T-cell (primary cell): ENCODE data around the gene TK2. TPM values are rescaled to one million over a fixed set of nuclear protein-coding genes. Genes with fewer than 3 reads are reported as not detected.
"Not testable (repeated sequence)": the region's sequence is repeated elsewhere in the genome, so short reads cannot be mapped to it uniquely, and the experiment has no call there.

ENCODE experiments used
- ATAC-seq, 4 experiments: fragments of 200-7000 bp in 3 of 4; fragments of 150-1000 bp in 1 of 4; cut with Tn5 transposase; replicated peaks in 1 of 4; 1 replicate in 3 of 4; 2 replicates in 1 of 4; pipeline ENCODE4 v1.10.0; 2021; ENCODE audit warnings: moderate library complexity in 3 of 4, mild to moderate bottlenecking in 2 of 4, moderate number of reproducible peaks in 1 of 4
- CTCF ChIA-PET, 2 donors: fragments of 300-600 bp; sonication (Branson Sonifier 250); formaldehyde crosslinking; loops; one replicate each; lab custom pipeline; 2022; ENCODE audit warnings: antibody characterized with exemption in 2 of 2; lab: Charles Lee
- POLR2A ChIA-PET, 2 donors: fragments of 300-600 bp; sonication (Branson Sonifier 250); formaldehyde crosslinking; loops; one replicate each; lab custom pipeline; 2022; ENCODE audit warnings: antibody characterized with exemption in 2 of 2; lab: Charles Lee
- DNase-seq, 35 experiments: peaks; one replicate each; pipeline versions ENCODE4 v3.0.0 to v3.0.0-alpha.2; 2013 to 2023
- H3K27ac ChIP-seq: one replicate; pipeline ENCODE4 v1.5.1; 2013; ENCODE audit warnings: low read length
- H3K27me3 ChIP-seq, 2 experiments: replicated peaks in 1 of 2; 1 replicate in 1 of 2; 2 replicates in 1 of 2; pipeline versions ENCODE4 v1.6.1 to v1.7.0; 2013; ENCODE audit warnings: low read length in 1 of 2, mixed read lengths in 1 of 2; ENCODE audit not compliant: control insufficient read depth in 2 of 2, insufficient read depth in 2 of 2; ENCODE audit errors: extremely low read depth in 1 of 2
- H3K36me3 ChIP-seq, 2 donors: 1 replicate in 1 of 2; 2 replicates in 1 of 2; pipeline versions ENCODE4 v1.6.1 to v1.7.0; 2013; ENCODE audit warnings: low read length in 1 of 2; ENCODE audit not compliant: control insufficient read depth in 2 of 2, insufficient read depth in 1 of 2; ENCODE audit errors: extremely low read depth in 1 of 2
- H3K4me1 ChIP-seq, 2 experiments: 1 replicate in 1 of 2; 2 replicates in 1 of 2; pipeline versions ENCODE4 v1.6.1 to v1.7.0; 2013; ENCODE audit warnings: low read length in 2 of 2, mixed read lengths in 1 of 2; ENCODE audit not compliant: insufficient read depth in 2 of 2, control insufficient read depth in 1 of 2; ENCODE audit errors: extremely low read depth in 1 of 2
- H3K4me3 ChIP-seq, 2 donors: 1 replicate in 1 of 2; 2 replicates in 1 of 2; pipeline versions ENCODE4 v1.5.1 to v1.7.0; 2013; ENCODE audit warnings: mild to moderate bottlenecking in 2 of 2, low read length in 1 of 2, moderate library complexity in 1 of 2; ENCODE audit not compliant: control insufficient read depth in 1 of 2; ENCODE audit errors: extremely low read depth in 1 of 2
- H3K9me3 ChIP-seq: 2 replicates; pipeline ENCODE4 v1.7.0; 2013
- H3K27ac Mint-ChIP-seq, 2 donors: one replicate each; pipeline ENCODE4 v1.8.0; 2020 to 2021; ENCODE audit warnings: mild to moderate bottlenecking in 2 of 2, mixed read lengths in 2 of 2
- H3K27me3 Mint-ChIP-seq, 2 donors: one replicate each; pipeline ENCODE4 v1.8.0; 2021 to 2022; ENCODE audit warnings: mixed read lengths in 2 of 2
- H3K36me3 Mint-ChIP-seq: one replicate; pipeline ENCODE4 v1.8.0; 2021; ENCODE audit warnings: mixed read lengths
- H3K4me1 Mint-ChIP-seq, 3 donors: one replicate each; pipeline ENCODE4 v1.8.0; 2020 to 2022; ENCODE audit warnings: mixed read lengths in 3 of 3, mild to moderate bottlenecking in 1 of 3
- H3K4me3 Mint-ChIP-seq, 3 donors: one replicate each; pipeline ENCODE4 v1.8.0; 2020 to 2022; ENCODE audit warnings: mild to moderate bottlenecking in 3 of 3, mixed read lengths in 3 of 3, moderate library complexity in 3 of 3
- H3K9me3 Mint-ChIP-seq, 3 donors: one replicate each; pipeline ENCODE4 v1.8.0; 2020 to 2022; ENCODE audit warnings: mixed read lengths in 3 of 3
- WGBS: methylation state at CpG from one replicate; pipeline ENCODE4 v1.1.5; 2013; ENCODE audit warnings: missing lambda C conversion rate; ENCODE audit not compliant: insufficient coverage; 5-methylcytosine and 5-hydroxymethylcytosine counted together
- total RNA-seq, 35 experiments: library from RNA in 6 of 35; stranded (reverse) in 6 of 35; fragments of 120-200 nt in 1 of 35; gene quantifications; one replicate each; pipeline versions ENCODE4 v1.2.1 to v1.2.4 and lab custom pipeline; 2013 to 2026

TK2 gene
- 10 to 100 TPM in 2 of 5 donors, 1 to 10 TPM in 3; 4.6 to 10.8 (median 8.4) TPM for total RNA-seq
- total RNA-seq (2013), result 11.1 TPM
- 3.0 to 20.3 (median 10.4) reads per million in 29 experiments for total RNA-seq (lab: John Stamatoyannopoulos, UW)

DNA sequence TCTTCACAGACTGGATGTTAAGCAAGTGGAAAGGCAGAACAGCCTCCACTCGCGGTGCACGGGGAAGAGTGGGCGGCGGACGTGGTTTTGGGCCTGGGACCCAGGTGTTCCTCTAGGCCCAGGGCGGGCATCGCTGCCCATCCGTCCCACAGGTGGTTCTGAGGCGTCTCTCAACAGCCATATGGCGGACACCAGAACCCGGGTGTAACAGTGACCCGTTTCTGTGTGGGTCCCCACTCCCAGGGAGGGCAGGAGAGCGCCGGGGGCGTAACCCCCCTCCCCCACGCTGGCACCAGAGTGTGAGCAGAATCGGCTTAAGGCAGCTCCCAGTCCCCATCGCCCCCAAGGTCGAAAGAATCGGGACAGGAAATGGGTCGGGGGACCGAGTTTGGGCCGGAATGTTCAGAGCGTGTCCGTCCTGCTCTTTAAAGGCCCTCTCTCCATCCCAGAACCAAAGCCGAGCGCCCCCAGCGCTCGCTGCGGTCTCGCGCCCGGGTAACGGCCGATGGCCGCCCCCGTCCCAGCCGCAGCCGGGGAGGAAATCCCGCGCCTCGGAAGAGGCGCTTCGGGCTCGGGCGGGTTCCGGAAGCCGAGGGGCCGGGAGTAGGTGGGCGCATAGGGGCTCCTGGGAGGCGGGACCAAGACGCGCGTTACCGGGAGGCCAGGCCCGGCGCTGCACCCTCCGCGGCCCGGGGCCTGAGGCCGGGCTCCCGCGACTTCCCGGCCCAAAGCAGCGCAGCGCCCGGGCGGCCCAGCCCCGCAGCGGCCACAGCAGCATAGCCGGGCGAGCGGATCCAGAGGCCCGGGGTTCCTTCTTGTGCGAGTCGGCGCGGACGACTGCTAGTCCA, at the start of gene TK2:
TSS of gene TK2 (minus strand) at position 839 of the 848 bp plus-strand sequence. CDS start at position 778, 61 bp downstream.
- Mint-ChIP-seq H3K27ac (peak within 1 kb of the TSS; percentile 94), H3K4me3 (peak within 1 kb of the TSS; percentile 78 to 94 (median 91)), H3K27me3 (no peaks in the 10 kb centered on the region), H3K4me1 (peaks cover 56 to 67% (median 63%) of the 10 kb centered on the region in 3 donors), H3K36me3 (peaks cover 4% of the 10 kb centered on the region), H3K9me3 (no peaks in the 10 kb centered on the region)
- POLR2A ChIA-PET, result no interaction called here
- Histone ChIP-seq H3K4me3 (peak within 1 kb of the TSS; percentile 56 to 71), H3K36me3 (no peaks in the 10 kb centered on the region), H3K27me3 (no peaks in the 10 kb centered on the region), H3K27ac (peak within 1 kb of the TSS; percentile 91), H3K9me3 (no peaks in the 10 kb centered on the region), H3K4me1 (peaks cover 30 to 53% of the 10 kb centered on the region in 2 experiments)
- 2% methylated on average over 80 of the region's 80 CpGs for WGBS
- ATAC-seq, result peak; percentile 18 to 22 (median 21)
- peak in 33 of 35 experiments; percentile 8 to 64 (median 33) for DNase-seq
- CTCF ChIA-PET, result interaction anchor here in 1 of 2 donors (1.2 kb wide), 1 partner anchor 29 kb away, joined by 4 read pairs; no protein-coding TSS in a partner anchor

- CTCF ChIA-PET, result interaction anchor here in 1 of 2 donors (1.1 to 1.6 kb wide), 4 partner anchors 8 to 36 kb away, joined by 3 to 6 read pairs (median 4); no protein-coding TSS in a partner anchor
- H3K4me3 Mint-ChIP-seq, result no peak overlapping the region
- no peaks in the 10 kb centered on the region for H3K36me3 ChIP-seq
- H3K27ac ChIP-seq, result no peak overlapping the region
- no peaks in the 10 kb centered on the region for H3K27me3 Mint-ChIP-seq
- POLR2A ChIA-PET, result no interaction called here
- ATAC-seq (peak in 3 of 4 experiments; percentile 31 to 61 (median 45)), DNase-seq (no peak)
- peak overlapping the region; percentile 74 to 82 for H3K27ac Mint-ChIP-seq
- H3K9me3 ChIP-seq, result no peaks in the 10 kb centered on the region
- peaks cover 0 to 4% (median 0%) of the 10 kb centered on the region in 3 donors for H3K9me3 Mint-ChIP-seq
- peaks cover 0 to 9% of the 10 kb centered on the region in 2 experiments for H3K4me1 ChIP-seq
- H3K36me3 Mint-ChIP-seq, result no peaks in the 10 kb centered on the region
- WGBS, result no CpG with 5 or more reads among the region's 3 CpGs
- H3K4me3 ChIP-seq, result no peak overlapping the region
- H3K27me3 ChIP-seq, result no peaks in the 10 kb centered on the region
- peaks cover 31 to 43% (median 39%) of the 10 kb centered on the region in 3 donors for H3K4me1 Mint-ChIP-seq
These were observed 48.2 kb upstream of the TK2 start for GRCh38 chr16:66598111-66598510.

GRCh38 chr16:66596986-66597848, 47.3 kb upstream of the TK2 start:
- Histone ChIP-seq H3K4me1 (peaks cover 0 to 8% of the 10 kb centered on the region in 2 experiments), H3K36me3 (no peaks in the 10 kb centered on the region), H3K9me3 (no peaks in the 10 kb centered on the region), H3K27ac (no peak overlapping the region), H3K27me3 (no peaks in the 10 kb centered on the region), H3K4me3 (no peak overlapping the region)
- peak in 3 of 4 experiments; percentile 38 to 61 (median 49) for ATAC-seq
- peak overlapping the region; percentile 78 to 91 for H3K27ac Mint-ChIP-seq
- peaks cover 0 to 4% (median 0%) of the 10 kb centered on the region in 3 donors for H3K9me3 Mint-ChIP-seq
- H3K4me1 Mint-ChIP-seq, result peaks cover 27 to 36% (median 36%) of the 10 kb centered on the region in 3 donors
- H3K36me3 Mint-ChIP-seq, result no peaks in the 10 kb centered on the region
- WGBS, result no CpG with 5 or more reads among the region's 5 CpGs
- H3K27me3 Mint-ChIP-seq, result no peaks in the 10 kb centered on the region
- CTCF ChIA-PET, result interaction anchor here (0.6 to 1.5 kb wide), 3 partner anchors 11 to 36 kb away, joined by 3 to 4 read pairs (median 3); no protein-coding TSS in a partner anchor
- DNase-seq, result no peak
- POLR2A ChIA-PET, result interaction anchor here in 1 of 2 donors (0.6 kb wide), 1 partner anchor 12 kb away, joined by 4 read pairs; no protein-coding TSS in a partner anchor
- H3K4me3 Mint-ChIP-seq, result peak overlapping the region in 2 of 3 donors; percentile 22 to 31

GRCh38 chr16:66596559-66596958, 46.6 kb upstream of the TK2 start:
- ATAC-seq, DNase-seq, H3K4me3 ChIP-seq, H3K27me3 Mint-ChIP-seq, H3K4me1 ChIP-seq, H3K4me3 Mint-ChIP-seq, H3K27me3 ChIP-seq, H3K9me3 ChIP-seq, H3K36me3 ChIP-seq, H3K36me3 Mint-ChIP-seq, H3K9me3 Mint-ChIP-seq, H3K27ac ChIP-seq: not testable (repeated sequence)
- no CpG with 5 or more reads among the region's 4 CpGs for WGBS
- ChIA-PET POLR2A (interaction anchor here (0.5 to 0.6 kb wide), 2 partner anchors 13 to 185 kb away, joined by 4 read pairs; no protein-coding TSS in a partner anchor), CTCF (interaction anchor here (0.6 to 1.5 kb wide), 3 partner anchors 10 to 57 kb away, joined by 3 to 4 read pairs (median 3); no protein-coding TSS in a partner anchor)
- peak overlapping the region; percentile 23 to 78 for H3K27ac Mint-ChIP-seq
- H3K4me1 Mint-ChIP-seq, result peaks cover 27 to 36% (median 36%) of the 10 kb centered on the region in 3 donors

DNA sequence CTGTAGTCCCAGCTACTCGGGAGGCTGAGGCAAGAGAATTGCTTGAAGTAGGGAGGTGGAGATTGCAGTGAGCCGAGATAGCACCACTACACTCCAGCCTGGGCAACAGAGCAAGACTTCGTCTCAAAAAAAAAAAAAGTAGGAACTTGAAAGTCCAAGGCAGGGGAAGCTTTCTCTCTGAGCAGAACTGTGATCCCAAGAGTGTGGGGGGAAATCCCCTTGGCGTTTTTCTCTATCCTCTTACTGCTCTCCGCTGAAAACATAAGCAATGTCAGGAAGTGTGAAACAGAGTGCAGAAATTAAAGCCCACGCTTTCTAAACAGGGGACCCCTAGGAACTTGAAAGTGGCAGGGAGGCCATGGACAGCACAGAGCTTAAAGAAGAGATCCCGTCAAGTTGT, 44.8 kb upstream of the TK2 start:
- H3K4me3 ChIP-seq, result no peak overlapping the region
- ATAC-seq, result no peak
- H3K4me1 ChIP-seq, result peaks cover 8 to 20% of the 10 kb centered on the region in 2 experiments
- Mint-ChIP-seq H3K4me1 (peaks cover 30 to 39% (median 36%) of the 10 kb centered on the region in 3 donors), H3K36me3 (no peaks in the 10 kb centered on the region), H3K27ac (no peak overlapping the region), H3K4me3 (no peak overlapping the region), H3K27me3 (no peaks in the 10 kb centered on the region), H3K9me3 (no peaks in the 10 kb centered on the region)
- H3K27me3 ChIP-seq, result peaks cover 0 to 2% of the 10 kb centered on the region in 2 experiments
- CTCF ChIA-PET, result interaction anchor here in 1 of 2 donors (0.7 to 0.9 kb wide), 2 partner anchors 14 to 24 kb away, joined by 5 to 10 read pairs; no protein-coding TSS in a partner anchor
- POLR2A ChIA-PET, result no interaction called here
- H3K36me3 ChIP-seq, result no peaks in the 10 kb centered on the region
- H3K9me3 ChIP-seq, result no peaks in the 10 kb centered on the region
- no peak for DNase-seq
- 100% methylated on average over 2 of the region's 7 CpGs for WGBS
- no peak overlapping the region for H3K27ac ChIP-seq
